Lung (tissue), 12 donors: Measurements from ENCODE around the gene JPH3. TPM values are rescaled to one million over a fixed set of nuclear protein-coding genes. Genes with fewer than 3 reads are reported as not detected.
"Not testable (repeated sequence)": the region's sequence is repeated elsewhere in the genome, so short reads cannot be mapped to it uniquely, and the experiment has no call there.

Source experiments
- ATAC-seq: fragments of 200-7000 bp; cut with Tn5 transposase; one replicate; pipeline ENCODE4 v1.9.1; 2020; ENCODE audit warnings: moderate number of reproducible peaks; ENCODE audit not compliant: insufficient read depth, low FRiP score
- DNase-seq, 3 donors: peaks; one replicate each; pipeline ENCODE4 v3.0.0-alpha.2; 2013 to 2017
- H3K27ac ChIP-seq, 2 donors: one replicate each; pipeline ENCODE4 v1.5.1; 2013; ENCODE audit warnings: mild to moderate bottlenecking in 2 of 2, moderate library complexity in 2 of 2, control low read depth in 1 of 2, inconsistent platforms in 1 of 2, low read depth in 1 of 2, low read length in 1 of 2
- H3K27me3 ChIP-seq, 3 donors: one replicate each; pipeline ENCODE4 v1.5.1; 2013; ENCODE audit warnings: low read length in 2 of 3; ENCODE audit not compliant: control insufficient read depth in 3 of 3, insufficient read depth in 3 of 3
- H3K36me3 ChIP-seq, 4 donors: one replicate each; pipeline ENCODE4 v1.5.1; 2013; ENCODE audit warnings: low read length in 4 of 4, mild to moderate bottlenecking in 1 of 4, moderate library complexity in 1 of 4; ENCODE audit not compliant: control insufficient read depth in 4 of 4, insufficient read depth in 4 of 4
- H3K4me1 ChIP-seq, 5 donors: one replicate each; pipeline ENCODE4 v1.5.1; 2013; ENCODE audit warnings: low read length in 5 of 5, mild to moderate bottlenecking in 2 of 5, moderate library complexity in 1 of 5; ENCODE audit not compliant: control insufficient read depth in 5 of 5, insufficient read depth in 5 of 5
- H3K4me3 ChIP-seq: one replicate; pipeline ENCODE4 v1.5.1; 2013; ENCODE audit warnings: mild to moderate bottlenecking, control low read depth, moderate library complexity
- H3K9ac ChIP-seq, 2 donors: one replicate each; pipeline ENCODE4 v1.5.1; 2013; ENCODE audit warnings: low read length in 2 of 2, control low read depth in 1 of 2; ENCODE audit not compliant: insufficient read depth in 1 of 2
- H3K9me3 ChIP-seq, 4 donors: one replicate each; pipeline ENCODE4 v1.5.1; 2013; ENCODE audit warnings: low read length in 3 of 4, mild to moderate bottlenecking in 1 of 4, moderate library complexity in 1 of 4; ENCODE audit not compliant: control insufficient read depth in 4 of 4, insufficient read depth in 3 of 4
- WGBS, 2 donors: extraction: QIAGEN DNeasy Blood & Tissue Kit; methylation state at CpG; one replicate each; pipeline ENCODE4 v1.1.7; 2013; 5-methylcytosine and 5-hydroxymethylcytosine counted together
- polyA plus RNA-seq, 2 donors: library from polyadenylated mRNA; stranded (reverse); fragments of 200-250 nt; gene quantifications; one replicate each; pipeline ENCODE4 v1.2.1, GENCODE V29; 2013
- total RNA-seq, 2 donors: library from RNA; depleted of rRNA in 1 of 2; stranded (reverse); fragments of >200 nt in 1 of 2; gene quantifications; one replicate each; pipeline ENCODE4 v1.2.1, GENCODE V29; 2014 to 2021
- TF ChIP-seq, protein P1 (sequence below): IDR thresholded peaks from 2 replicates; pipeline ENCODE4 v1.5.1; 2012; ENCODE audit warnings: mild to moderate bottlenecking; ENCODE audit errors: control extremely low read depth, extremely low read depth
- donor health status: control.
- donor health status: control.
- donor health status: Bipolar disorder and iron deficiency.
- donor health status: healthy.
- donor health status: DM: yes; HTN: yes; CAD: no.

The JPH3 gene
- total and polyA plus RNA-seq, 4 donors = 0.04 to 0.68 (median 0.13) TPM

DNA sequence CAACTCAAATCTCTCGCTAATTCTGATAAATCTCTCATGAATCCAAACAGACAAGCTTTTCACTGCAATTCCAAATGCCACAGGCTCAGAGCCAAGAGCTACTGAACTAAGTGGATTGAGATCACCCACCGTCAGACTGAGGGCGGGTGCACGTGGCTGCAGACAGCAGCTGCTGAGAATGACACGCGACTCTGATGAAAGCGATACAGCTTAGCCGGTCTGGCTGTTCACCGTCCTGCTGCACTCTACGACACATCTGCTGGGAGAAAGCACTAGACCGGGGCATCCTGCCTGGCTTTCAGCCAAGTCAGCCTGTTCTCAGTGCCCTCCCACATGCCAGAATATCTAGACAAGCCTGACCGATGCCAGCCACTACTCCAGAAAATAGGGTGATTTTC lies 120.9 kb downstream of the JPH3 start:
- H3K27me3 ChIP-seq = no peaks in the 10 kb centered on the region
- H3K4me3 ChIP-seq = no peak overlapping the region
- WGBS, 2 donors = 33 to 39% methylated on average over 12 of the region's 12 CpGs
- H3K4me1 ChIP-seq = peaks cover 0 to 12% (median 5%) of the 10 kb centered on the region in 5 donors
- H3K9me3 ChIP-seq = no peaks in the 10 kb centered on the region
- DNase-seq = peak; percentile 64 to 77 (median 69)
- H3K9ac ChIP-seq = no peak overlapping the region
- H3K27ac ChIP-seq = no peak overlapping the region
- ATAC-seq = no peak
- TF ChIP-seq, protein P1, sequence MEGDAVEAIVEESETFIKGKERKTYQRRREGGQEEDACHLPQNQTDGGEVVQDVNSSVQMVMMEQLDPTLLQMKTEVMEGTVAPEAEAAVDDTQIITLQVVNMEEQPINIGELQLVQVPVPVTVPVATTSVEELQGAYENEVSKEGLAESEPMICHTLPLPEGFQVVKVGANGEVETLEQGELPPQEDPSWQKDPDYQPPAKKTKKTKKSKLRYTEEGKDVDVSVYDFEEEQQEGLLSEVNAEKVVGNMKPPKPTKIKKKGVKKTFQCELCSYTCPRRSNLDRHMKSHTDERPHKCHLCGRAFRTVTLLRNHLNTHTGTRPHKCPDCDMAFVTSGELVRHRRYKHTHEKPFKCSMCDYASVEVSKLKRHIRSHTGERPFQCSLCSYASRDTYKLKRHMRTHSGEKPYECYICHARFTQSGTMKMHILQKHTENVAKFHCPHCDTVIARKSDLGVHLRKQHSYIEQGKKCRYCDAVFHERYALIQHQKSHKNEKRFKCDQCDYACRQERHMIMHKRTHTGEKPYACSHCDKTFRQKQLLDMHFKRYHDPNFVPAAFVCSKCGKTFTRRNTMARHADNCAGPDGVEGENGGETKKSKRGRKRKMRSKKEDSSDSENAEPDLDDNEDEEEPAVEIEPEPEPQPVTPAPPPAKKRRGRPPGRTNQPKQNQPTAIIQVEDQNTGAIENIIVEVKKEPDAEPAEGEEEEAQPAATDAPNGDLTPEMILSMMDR = no peak
- H3K36me3 ChIP-seq = peaks cover 0 to 34% (median 2%) of the 10 kb centered on the region in 4 donors

DNA sequence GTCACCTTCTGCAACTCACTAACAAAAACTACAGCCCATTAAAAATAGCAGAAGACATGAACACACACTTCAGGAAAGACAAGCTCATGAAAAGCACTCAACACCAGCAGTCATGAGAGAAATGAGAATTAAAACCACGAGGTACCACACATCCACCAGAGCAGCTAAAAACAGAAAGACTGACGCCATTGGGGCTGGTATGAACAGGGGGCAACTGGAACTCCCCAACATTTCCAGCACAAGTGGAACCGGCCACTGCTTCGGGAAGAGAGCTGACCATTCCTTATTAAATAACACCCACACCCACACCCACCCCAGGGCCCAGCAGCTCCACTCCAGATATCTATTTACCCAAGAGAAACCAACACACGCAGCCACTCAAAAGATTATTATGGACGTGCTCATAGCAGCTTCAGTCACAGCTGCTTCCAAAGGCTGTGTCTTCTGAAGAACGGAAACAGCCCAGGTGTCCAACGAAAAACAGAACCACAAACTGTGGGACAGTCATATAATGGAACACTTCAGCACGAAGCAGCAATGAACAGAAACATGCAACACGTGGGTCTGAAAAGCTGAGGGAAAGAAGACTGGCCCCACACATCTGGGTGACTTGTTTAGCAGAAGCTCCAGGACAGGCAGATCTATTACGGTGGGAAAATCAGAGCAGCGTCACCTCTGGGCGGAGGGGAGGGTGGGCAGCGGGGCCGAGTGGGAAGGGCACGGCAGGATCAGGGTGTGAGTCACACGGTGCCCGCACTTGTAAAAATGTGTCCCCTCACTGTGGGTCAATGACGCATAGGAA lies 122.4 kb downstream of the JPH3 start:
- Histone ChIP-seq H3K4me1 (peaks cover 0 to 12% (median 5%) of the 10 kb centered on the region in 5 donors), H3K9me3 (no peaks in the 10 kb centered on the region), H3K27me3 (no peaks in the 10 kb centered on the region), H3K36me3 (peaks cover 0 to 37% (median 4%) of the 10 kb centered on the region in 4 donors), H3K4me3 (no peak overlapping the region), H3K27ac (no peak overlapping the region), H3K9ac (no peak overlapping the region)
- DNase-seq = no peak
- TF ChIP-seq, protein P1 = no peak
- 83 to 89% methylated on average over 19 of the region's 19 CpGs for WGBS, 2 donors
- no peak for ATAC-seq

DNA sequence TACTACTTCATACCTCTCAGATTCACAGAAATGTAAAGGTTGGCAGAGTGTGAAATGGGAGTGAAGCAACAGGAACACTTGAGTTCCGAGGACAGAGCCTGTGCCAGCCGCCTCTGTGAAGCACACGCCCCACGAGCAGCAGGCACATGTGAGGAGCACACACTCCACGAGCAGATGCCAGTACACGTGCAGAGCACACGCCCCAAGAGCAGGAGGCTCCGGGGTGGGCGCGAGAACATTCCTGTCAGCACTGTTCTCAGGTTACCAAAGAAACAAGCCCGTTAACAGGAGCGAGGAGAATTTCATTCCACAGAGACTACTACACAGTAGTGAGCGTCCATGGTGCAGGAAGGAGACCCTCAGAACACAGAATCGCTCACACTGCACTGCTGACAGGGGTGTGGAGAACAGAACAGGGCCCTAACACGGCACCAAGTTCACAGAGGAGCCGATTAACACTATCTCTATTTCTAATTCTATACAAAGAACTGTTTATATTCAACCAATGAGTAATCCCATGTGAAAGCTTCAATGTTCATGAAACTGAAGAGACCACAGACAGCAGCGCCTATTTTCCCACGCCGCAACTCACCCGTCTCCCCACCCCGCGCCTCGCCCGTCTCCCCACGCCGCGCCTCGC lies 123.4 kb downstream of the JPH3 start:
- Histone ChIP-seq H3K9ac (no peak overlapping the region), H3K27ac (no peak overlapping the region), H3K27me3 (no peaks in the 10 kb centered on the region), H3K4me1 (peaks cover 0 to 12% (median 5%) of the 10 kb centered on the region in 5 donors), H3K36me3 (peaks cover 3 to 30% (median 6%) of the 10 kb centered on the region in 4 donors), H3K9me3 (no peaks in the 10 kb centered on the region), H3K4me3 (no peak overlapping the region)
- TF ChIP-seq, protein P1 = no peak
- DNase-seq (peak in 1 of 3 donors; percentile 21), ATAC-seq (no peak)
- WGBS, 2 donors = 80 to 87% methylated on average over 27 of the region's 28 CpGs

DNA sequence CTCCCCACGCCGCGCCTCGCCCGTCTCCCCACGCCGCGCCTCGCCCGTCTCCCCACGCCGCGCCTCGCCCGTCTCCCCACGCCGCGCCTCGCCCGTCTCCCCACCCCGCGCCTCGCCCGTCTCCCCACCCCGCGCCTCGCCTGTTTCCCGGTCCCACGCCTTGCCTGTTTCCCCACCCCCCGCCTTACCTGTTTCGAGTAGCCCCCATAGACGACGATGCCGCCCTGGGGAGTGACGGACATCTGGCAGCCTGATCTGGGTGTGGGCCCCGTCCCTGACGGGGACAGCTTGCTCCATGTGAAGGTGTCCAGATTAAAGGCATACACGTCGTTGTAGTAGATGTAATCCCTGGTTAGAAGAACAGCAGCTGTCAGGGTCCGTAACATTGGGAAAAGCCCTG lies 124.3 kb downstream of the JPH3 start:
- H3K4me1 ChIP-seq = peaks cover 0 to 12% (median 5%) of the 10 kb centered on the region in 5 donors
- ATAC-seq, H3K9me3 ChIP-seq, DNase-seq, H3K27ac ChIP-seq, H3K27me3 ChIP-seq, H3K4me3 ChIP-seq, H3K9ac ChIP-seq: not testable (repeated sequence)
- H3K36me3 ChIP-seq = peaks cover 3 to 30% (median 7%) of the 10 kb centered on the region in 4 donors
- WGBS, 2 donors = 97% methylated on average over 27 to 32 of the region's 40 CpGs
